Progenitor cell of endocrine pancreas (in vitro differentiated cells): Measurements from ENCODE around the gene ZNF780B. TPM values are rescaled to one million over a fixed set of nuclear protein-coding genes. Genes with fewer than 3 reads are reported as not detected.

ENCODE experiments used
- DNase-seq: peaks from one replicate; pipeline ENCODE4 v3.0.0; 2021; ENCODE audit warnings: low spot score; ENCODE audit not compliant: unreplicated experiment
- H3K27ac Mint-ChIP-seq: 2 replicates; pipeline ENCODE4 v1.8.0; 2021; ENCODE audit warnings: mild to moderate bottlenecking, moderate library complexity, mixed read lengths
- H3K27me3 Mint-ChIP-seq: 2 replicates; pipeline ENCODE4 v1.8.0; 2021; ENCODE audit warnings: mixed read lengths
- H3K36me3 Mint-ChIP-seq: 2 replicates; pipeline ENCODE4 v1.8.0; 2022; ENCODE audit warnings: mixed read lengths; ENCODE audit not compliant: insufficient read depth
- H3K4me1 Mint-ChIP-seq: 2 replicates; pipeline ENCODE4 v1.8.0; 2021; ENCODE audit warnings: low read depth, mixed read lengths
- H3K4me3 Mint-ChIP-seq: 2 replicates; pipeline ENCODE4 v1.8.0; 2021; ENCODE audit warnings: low read depth, mild to moderate bottlenecking, moderate library complexity, mixed read lengths
- H3K9me3 Mint-ChIP-seq: 2 replicates; pipeline ENCODE4 v1.8.0; 2021; ENCODE audit warnings: low read depth, mixed read lengths
- CTCF ChIP-seq: fragments of 200-600 bp; sonication (generic); IDR thresholded peaks from one replicate; pipeline ENCODE4 v1.5.0; 2021; ENCODE audit warnings: antibody characterized with exemption, mild to moderate bottlenecking; ENCODE audit not compliant: unreplicated experiment
- total RNA-seq: library from RNA; stranded (reverse); gene quantifications from 2 replicates; pipeline ENCODE4 v1.2.1, GENCODE V29; 2021

Gene ZNF780B
- total RNA-seq, 1 donor from 2014 or later, result 45.9 TPM

- Mint-ChIP-seq H3K27ac (no peak overlapping the region), H3K9me3 (peaks cover 30% of the 10 kb centered on the region), H3K36me3 (peaks cover 43% of the 10 kb centered on the region), H3K4me1 (peaks cover 10% of the 10 kb centered on the region), H3K27me3 (no peaks in the 10 kb centered on the region), H3K4me3 (no peak overlapping the region)
- no peak for TF ChIP-seq CTCF
- no peak for DNase-seq
These were observed 28.9 kb upstream of the ZNF780B start for GRCh38 chr19:40084948-40085347.

DNA sequence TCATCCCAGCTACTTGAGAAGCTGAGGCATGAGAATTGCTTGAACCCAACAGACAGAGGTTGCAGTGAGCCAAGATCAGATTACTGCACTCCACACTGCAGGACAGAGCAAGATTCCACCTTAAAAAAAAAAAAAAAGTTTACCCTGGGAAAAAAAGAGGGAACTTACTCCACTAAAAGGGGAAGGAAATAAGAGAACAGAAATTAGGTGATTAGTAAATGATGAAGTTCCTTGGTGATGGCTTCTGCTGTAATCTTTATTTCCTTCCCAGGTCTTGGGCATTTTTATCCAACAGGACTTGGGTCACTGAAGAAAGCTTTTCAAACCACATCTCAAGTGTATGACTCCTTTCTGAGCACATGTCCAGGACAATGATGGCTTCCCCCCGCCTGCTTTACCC is 25.4 kb upstream of the ZNF780B start:
- H3K36me3 Mint-ChIP-seq, result peaks cover 64% of the 10 kb centered on the region
- H3K27me3 Mint-ChIP-seq, result no peaks in the 10 kb centered on the region
- DNase-seq, result no peak
- no peak for TF ChIP-seq CTCF
- no peak overlapping the region for H3K27ac Mint-ChIP-seq
- H3K4me1 Mint-ChIP-seq, result no peaks in the 10 kb centered on the region
- peaks cover 48% of the 10 kb centered on the region for H3K9me3 Mint-ChIP-seq
- no peak overlapping the region for H3K4me3 Mint-ChIP-seq

- no peaks in the 10 kb centered on the region for H3K4me1 Mint-ChIP-seq
- peaks cover 60% of the 10 kb centered on the region for H3K9me3 Mint-ChIP-seq
- H3K27me3 Mint-ChIP-seq, result no peaks in the 10 kb centered on the region
- H3K27ac Mint-ChIP-seq, result no peak overlapping the region
- no peak overlapping the region for H3K4me3 Mint-ChIP-seq
- H3K36me3 Mint-ChIP-seq, result peaks cover 75% of the 10 kb centered on the region
- DNase-seq, result no peak
- no peak for TF ChIP-seq CTCF
These were observed 24.3 kb upstream of the ZNF780B start for GRCh38 chr19:40080289-40080688.

DNA sequence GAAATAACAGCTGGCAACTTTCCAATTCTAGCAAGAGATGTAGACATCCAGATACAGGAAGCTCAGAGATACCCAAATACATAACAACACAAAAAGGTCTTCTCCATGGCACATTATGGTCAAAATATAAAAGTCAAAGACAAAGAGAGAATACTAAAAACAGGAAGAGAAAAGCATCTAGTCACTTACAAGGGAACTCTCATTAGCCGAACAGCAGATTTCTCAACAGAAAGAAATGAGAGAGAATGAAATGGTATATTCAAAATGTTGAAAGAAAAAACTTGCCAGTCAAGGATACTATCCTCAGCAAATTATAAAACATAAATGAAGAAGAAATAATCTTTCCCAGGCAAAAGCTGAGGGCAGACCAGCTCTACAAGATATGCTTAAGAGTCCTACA is 22.3 kb upstream of the ZNF780B start:
- Mint-ChIP-seq H3K4me3 (no peak overlapping the region), H3K4me1 (no peaks in the 10 kb centered on the region), H3K27me3 (no peaks in the 10 kb centered on the region), H3K27ac (no peak overlapping the region), H3K36me3 (peaks cover 91% of the 10 kb centered on the region), H3K9me3 (peaks cover 72% of the 10 kb centered on the region)
- no peak for TF ChIP-seq CTCF
- no peak for DNase-seq

GRCh38 chr19:40070058-40070457 is 14.0 kb upstream of the ZNF780B start:
- H3K4me1 Mint-ChIP-seq, result no peaks in the 10 kb centered on the region
- H3K27me3 Mint-ChIP-seq, result no peaks in the 10 kb centered on the region
- no peak for TF ChIP-seq CTCF
- peaks cover 55% of the 10 kb centered on the region for H3K9me3 Mint-ChIP-seq
- H3K36me3 Mint-ChIP-seq, result peaks cover 66% of the 10 kb centered on the region
- no peak overlapping the region for H3K27ac Mint-ChIP-seq
- no peak overlapping the region for H3K4me3 Mint-ChIP-seq
- DNase-seq, result no peak

GRCh38 chr19:40059624-40060023 is 3.6 kb upstream of the ZNF780B start:
- Mint-ChIP-seq H3K36me3 (peaks cover 10% of the 10 kb centered on the region), H3K4me1 (peaks cover 10% of the 10 kb centered on the region), H3K9me3 (peaks cover 46% of the 10 kb centered on the region), H3K27me3 (no peaks in the 10 kb centered on the region), H3K4me3 (no peak overlapping the region), H3K27ac (no peak overlapping the region)
- no peak for DNase-seq
- TF ChIP-seq CTCF, result no peak
